IMR-90 (cell line): ENCODE data around the gene SLC34A3. TPM values are rescaled to one million over a fixed set of nuclear protein-coding genes. Genes with fewer than 3 reads are reported as not detected.

Source experiments
- ELK1 ChIP-seq: fragments of 150-350 bp; IDR thresholded peaks from 2 replicates; pipeline ENCODE4 v1.6.1; 2016; ENCODE audit warnings: low read depth, mild to moderate bottlenecking, low read length, moderate library complexity, borderline replicate concordance
- polyA plus RNA-seq, 3 experiments: library from polyadenylated mRNA; depleted of rRNA; stranded (reverse); fragments of >200 nt; gene quantifications; 2 replicates each; pipeline ENCODE4 v1.2.3, GENCODE V29; 2012; ENCODE audit warnings: low replicate concordance in 1 of 3
- total RNA-seq: library from RNA; depleted of rRNA; stranded (reverse); fragments of >200 nt; gene quantifications from 2 replicates; pipeline ENCODE4 v1.2.3, GENCODE V29; 2012

Gene SLC34A3
- total and polyA plus RNA-seq, 2 of the 4 experiments (the other 2 are of a cell fraction) = not detected

- TF ChIP-seq ELK1 = no peak
These were observed 15.0 kb downstream of the SLC34A3 start (continued) for GRCh38 chr9:137245450-137246421.
